Mesothelial cell of epicardium (in vitro differentiated cells): ENCODE measurements around the gene PLAU. TPM values are rescaled to one million over a fixed set of nuclear protein-coding genes. Genes with fewer than 3 reads are reported as not detected.

ENCODE experiments used
- DNase-seq, 2 experiments: peaks; one replicate each; pipeline ENCODE4 v3.0.0; 2021; ENCODE audit warnings: low spot score in 2 of 2; ENCODE audit not compliant: unreplicated experiment in 2 of 2
- H3K27ac Mint-ChIP-seq: 2 replicates; pipeline ENCODE4 v1.8.0; 2021; ENCODE audit warnings: mixed read lengths
- H3K27me3 Mint-ChIP-seq: 2 replicates; pipeline ENCODE4 v1.8.0; 2021; ENCODE audit warnings: low read depth, mixed read lengths
- H3K36me3 Mint-ChIP-seq: 2 replicates; pipeline ENCODE4 v1.8.0; 2021; ENCODE audit warnings: mixed read lengths
- H3K4me1 Mint-ChIP-seq: 2 replicates; pipeline ENCODE4 v1.8.0; 2021; ENCODE audit warnings: mixed read lengths
- H3K4me3 Mint-ChIP-seq: 2 replicates; pipeline ENCODE4 v1.8.0; 2021; ENCODE audit warnings: mild to moderate bottlenecking, moderate library complexity, mixed read lengths
- H3K9me3 Mint-ChIP-seq: 2 replicates; pipeline ENCODE4 v1.8.0; 2021; ENCODE audit warnings: mixed read lengths
- total RNA-seq: library from RNA; stranded (reverse); gene quantifications from 3 replicates; pipeline ENCODE4 v1.2.1, GENCODE V29; 2021
- TF ChIP-seq, protein P1 (sequence below): fragments of 200-600 bp; sonication (generic); IDR thresholded peaks from one replicate; pipeline ENCODE4 v1.5.0; 2021; ENCODE audit warnings: antibody characterized with exemption; ENCODE audit not compliant: unreplicated experiment

Gene PLAU
- total RNA-seq, 1 donor from 2014 or later: 4.7 TPM

DNA sequence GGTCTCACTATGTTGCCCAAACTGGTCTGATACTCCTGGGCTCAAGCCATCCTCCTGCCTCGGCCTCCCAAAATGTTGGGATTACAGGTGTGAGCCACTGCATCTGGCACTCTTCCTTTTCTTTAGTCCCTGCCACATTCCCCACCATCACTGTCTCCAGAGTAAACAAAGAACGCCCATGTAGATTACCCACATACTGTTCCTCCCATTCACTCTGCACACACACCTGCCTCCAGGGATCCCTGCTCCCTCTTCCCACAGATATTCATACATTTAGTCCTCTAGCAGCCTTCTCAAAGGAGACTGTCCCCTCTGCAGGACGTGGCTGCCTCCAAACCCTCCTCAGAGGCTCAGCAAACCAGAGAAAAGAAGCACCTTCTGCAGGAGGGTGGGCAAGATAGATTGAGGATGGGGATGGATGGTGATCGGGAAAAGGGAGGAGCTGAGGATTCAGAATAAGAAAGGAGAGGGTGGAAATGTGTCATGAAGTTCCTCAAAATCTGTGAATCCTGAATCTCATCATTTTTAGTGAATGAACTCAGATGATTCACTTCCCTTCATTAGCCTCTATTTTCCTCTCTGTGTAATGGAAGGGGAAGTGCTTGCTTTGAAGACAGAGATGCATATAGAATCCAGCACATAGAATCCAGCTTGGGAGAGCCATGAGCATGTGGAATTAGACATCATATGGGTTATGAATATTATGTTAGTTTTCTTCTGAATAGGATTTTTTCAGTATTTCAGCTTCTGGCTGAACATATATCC is 5.5 kb upstream of the PLAU start:
- Mint-ChIP-seq H3K4me3 (no peak overlapping the region), H3K4me1 (peaks cover 21% of the 10 kb centered on the region), H3K27me3 (peaks cover 14% of the 10 kb centered on the region), H3K36me3 (no peaks in the 10 kb centered on the region), H3K27ac (no peak overlapping the region), H3K9me3 (no peaks in the 10 kb centered on the region)
- no peak for DNase-seq
- TF ChIP-seq, protein P1, sequence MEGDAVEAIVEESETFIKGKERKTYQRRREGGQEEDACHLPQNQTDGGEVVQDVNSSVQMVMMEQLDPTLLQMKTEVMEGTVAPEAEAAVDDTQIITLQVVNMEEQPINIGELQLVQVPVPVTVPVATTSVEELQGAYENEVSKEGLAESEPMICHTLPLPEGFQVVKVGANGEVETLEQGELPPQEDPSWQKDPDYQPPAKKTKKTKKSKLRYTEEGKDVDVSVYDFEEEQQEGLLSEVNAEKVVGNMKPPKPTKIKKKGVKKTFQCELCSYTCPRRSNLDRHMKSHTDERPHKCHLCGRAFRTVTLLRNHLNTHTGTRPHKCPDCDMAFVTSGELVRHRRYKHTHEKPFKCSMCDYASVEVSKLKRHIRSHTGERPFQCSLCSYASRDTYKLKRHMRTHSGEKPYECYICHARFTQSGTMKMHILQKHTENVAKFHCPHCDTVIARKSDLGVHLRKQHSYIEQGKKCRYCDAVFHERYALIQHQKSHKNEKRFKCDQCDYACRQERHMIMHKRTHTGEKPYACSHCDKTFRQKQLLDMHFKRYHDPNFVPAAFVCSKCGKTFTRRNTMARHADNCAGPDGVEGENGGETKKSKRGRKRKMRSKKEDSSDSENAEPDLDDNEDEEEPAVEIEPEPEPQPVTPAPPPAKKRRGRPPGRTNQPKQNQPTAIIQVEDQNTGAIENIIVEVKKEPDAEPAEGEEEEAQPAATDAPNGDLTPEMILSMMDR: no peak

DNA sequence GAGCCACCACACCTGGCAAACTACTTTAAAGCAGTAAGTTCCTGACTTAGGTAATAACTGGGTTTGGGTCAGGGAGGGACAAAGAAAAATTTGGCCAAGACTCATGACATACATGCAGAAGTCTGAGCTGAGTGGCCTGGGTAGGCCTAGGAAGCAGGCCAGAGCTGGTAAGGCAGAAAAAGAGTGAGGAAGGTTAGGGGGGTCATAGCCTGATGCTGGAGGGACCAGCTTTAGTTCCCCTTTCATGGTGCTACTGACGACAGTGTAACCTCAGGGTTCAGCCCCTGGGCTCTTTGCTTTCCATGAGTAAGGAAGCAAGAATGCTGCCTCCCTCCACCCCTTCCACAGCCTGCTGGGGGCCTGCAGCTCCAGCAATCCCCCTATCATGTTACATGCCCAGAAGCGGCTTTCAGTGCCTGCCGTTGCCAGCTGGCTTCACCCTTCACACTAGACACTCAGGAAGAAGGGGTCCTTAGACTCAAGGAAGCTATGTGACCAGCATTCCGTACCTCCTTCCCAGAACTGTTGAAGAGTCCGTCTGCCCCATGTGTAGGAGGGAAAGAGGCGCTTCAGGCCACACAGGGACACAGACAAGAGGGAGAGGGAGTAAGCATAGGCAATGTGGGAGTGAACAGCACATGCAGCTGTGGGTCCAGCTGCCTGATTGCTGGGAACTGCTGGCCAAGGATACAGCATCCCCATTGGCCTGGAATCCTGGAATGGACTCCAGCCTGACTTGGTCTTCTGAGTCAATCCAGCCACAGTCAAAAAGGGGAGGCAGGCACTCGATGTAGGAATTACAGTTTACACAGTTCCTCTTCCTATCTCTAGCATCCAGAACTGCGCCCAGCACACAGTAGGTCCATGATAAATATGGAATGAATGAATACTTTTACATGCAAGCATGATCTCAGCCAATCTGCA is 4.1 kb upstream of the PLAU start:
- peaks cover 28% of the 10 kb centered on the region for H3K4me1 Mint-ChIP-seq
- no peaks in the 10 kb centered on the region for H3K36me3 Mint-ChIP-seq
- H3K4me3 Mint-ChIP-seq: no peak overlapping the region
- H3K27me3 Mint-ChIP-seq: peaks cover 23% of the 10 kb centered on the region
- no peaks in the 10 kb centered on the region for H3K9me3 Mint-ChIP-seq
- TF ChIP-seq, protein P1: no peak
- H3K27ac Mint-ChIP-seq: peak overlapping the region; percentile 75
- DNase-seq: peak; percentile 50 to 62

DNA sequence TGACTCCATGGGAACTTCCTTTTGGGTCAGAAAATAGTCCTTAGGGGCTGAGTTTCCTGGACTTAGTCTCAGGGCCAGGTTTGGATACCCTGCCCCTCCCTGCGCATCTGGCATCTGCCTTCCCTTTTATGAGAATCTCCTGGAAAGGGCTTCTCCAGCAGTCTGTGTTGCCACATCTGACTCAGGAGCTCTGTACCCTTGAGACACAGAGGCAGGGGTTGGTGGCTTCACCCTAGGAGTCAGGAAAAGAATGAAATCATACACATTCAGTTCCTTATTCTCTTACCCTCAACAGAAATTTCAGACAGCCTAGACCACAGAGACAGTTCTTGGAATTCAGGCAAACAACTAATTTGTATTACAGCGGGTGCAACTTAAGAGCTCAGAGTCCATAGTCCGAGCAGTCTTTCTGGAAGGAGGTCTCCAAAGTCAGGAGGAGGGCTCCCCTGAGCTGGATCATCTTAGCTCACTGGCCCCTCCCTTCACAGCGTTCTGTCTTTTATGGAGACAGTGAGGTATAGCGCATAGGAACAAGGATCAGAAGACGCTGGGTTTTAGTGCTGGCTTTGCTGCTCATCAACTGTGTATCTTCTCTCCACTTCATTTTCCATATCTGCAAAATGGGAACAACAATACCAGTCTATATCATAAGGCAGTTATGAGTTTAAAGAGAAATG is 3.0 kb upstream of the PLAU start:
- no peak for DNase-seq
- Mint-ChIP-seq H3K36me3 (no peaks in the 10 kb centered on the region), H3K4me1 (peaks cover 28% of the 10 kb centered on the region), H3K27me3 (peaks cover 35% of the 10 kb centered on the region), H3K27ac (no peak overlapping the region), H3K9me3 (no peaks in the 10 kb centered on the region), H3K4me3 (no peak overlapping the region)
- TF ChIP-seq, protein P1: no peak

DNA sequence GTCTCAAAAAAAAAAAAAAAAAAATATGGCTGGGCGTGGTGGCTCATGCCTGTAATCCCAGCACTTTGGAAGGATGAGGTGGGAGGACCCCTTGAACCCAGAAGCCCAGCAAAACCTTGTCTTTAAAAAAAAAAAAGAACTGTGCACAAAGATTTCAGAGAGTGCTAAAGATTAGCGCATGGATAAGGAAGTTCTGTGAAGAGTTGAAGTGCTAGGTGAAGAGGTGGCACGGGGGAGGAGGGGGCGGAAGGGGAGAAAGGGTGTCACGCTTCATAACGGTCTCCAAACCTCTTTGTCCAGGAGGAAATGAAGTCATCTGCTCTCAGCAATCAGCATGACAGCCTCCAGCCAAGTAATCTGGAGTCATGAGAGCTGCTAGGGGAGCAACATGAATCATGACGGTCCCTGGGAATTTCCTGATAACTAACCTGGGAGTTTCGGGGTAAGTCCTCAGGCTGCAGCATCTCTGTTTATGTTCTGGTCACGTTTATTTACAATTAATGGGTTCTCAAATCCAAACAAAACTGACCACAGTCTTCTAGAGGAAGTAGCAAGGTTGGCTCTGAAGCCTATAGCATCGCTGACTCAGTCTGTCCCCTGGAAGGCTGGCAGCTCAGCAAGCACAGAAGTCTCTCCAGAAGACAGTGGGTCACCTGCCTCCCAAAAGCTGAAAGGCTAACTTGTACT is 1.9 kb upstream of the PLAU start:
- no peak overlapping the region for H3K4me3 Mint-ChIP-seq
- no peaks in the 10 kb centered on the region for H3K9me3 Mint-ChIP-seq
- TF ChIP-seq, protein P1: no peak
- H3K27ac Mint-ChIP-seq: no peak overlapping the region
- H3K4me1 Mint-ChIP-seq: peaks cover 28% of the 10 kb centered on the region
- no peaks in the 10 kb centered on the region for H3K36me3 Mint-ChIP-seq
- DNase-seq: no peak
- peaks cover 44% of the 10 kb centered on the region for H3K27me3 Mint-ChIP-seq

DNA sequence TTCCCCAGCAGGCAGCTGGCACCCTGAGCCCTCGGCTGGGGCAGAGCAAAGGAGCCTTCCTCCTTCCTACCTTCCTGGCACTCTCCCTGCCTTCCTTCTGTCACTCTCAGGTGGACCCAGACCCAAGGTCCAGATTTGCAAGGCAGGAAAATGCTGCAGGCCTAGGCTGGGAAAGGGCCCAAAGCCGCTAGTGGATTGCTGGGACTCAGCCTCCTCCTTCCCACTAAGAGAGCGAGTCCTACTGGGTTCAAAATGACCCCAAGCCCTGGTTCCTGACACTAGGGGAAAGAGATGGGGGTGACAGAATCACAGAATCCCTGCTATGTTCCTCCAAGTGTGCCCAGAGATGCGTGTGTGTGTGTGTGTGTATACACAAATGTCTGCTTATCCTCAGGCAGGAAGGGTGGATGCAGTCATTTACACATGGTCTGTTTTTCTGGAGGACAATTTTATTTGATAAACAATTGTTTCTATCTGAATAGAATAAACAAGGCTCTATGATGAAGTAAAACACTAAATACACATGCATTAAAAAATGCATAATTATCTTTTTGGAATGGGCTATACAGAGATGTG is 1.3 kb upstream of the PLAU start:
- no peak overlapping the region for H3K27ac Mint-ChIP-seq
- H3K4me1 Mint-ChIP-seq: peaks cover 28% of the 10 kb centered on the region

More for the DNA sequence above, 1.3 kb upstream of the PLAU start:
- Mint-ChIP-seq H3K36me3 (no peaks in the 10 kb centered on the region), H3K9me3 (no peaks in the 10 kb centered on the region), H3K4me3 (no peak overlapping the region), H3K27me3 (peaks cover 49% of the 10 kb centered on the region)
- TF ChIP-seq, protein P1: no peak
- DNase-seq: no peak
